ENCODE results near the gene COMMD9. TPM values are rescaled to one million over a fixed set of nuclear protein-coding genes. Genes with fewer than 3 reads are reported as not detected.

The COMMD9 gene
- total and polyA plus RNA-seq, 2 experiments from 2014 or later, result 42.2 to 85.3 TPM

GRCh38 chr11:36264011-36264972 is 24.9 kb downstream of the COMMD9 start:
- no peak overlapping the region for H3K4me3 ChIP-seq
- no peaks in the 10 kb centered on the region for H4K20me1 ChIP-seq (ENCODE audit: insufficient read depth)
- H3K36me3 ChIP-seq (ENCODE audit: low read depth), result no peaks in the 10 kb centered on the region
- no peaks in the 10 kb centered on the region for H3K79me2 ChIP-seq (ENCODE audit: insufficient read depth)
- H3K27ac ChIP-seq, result no peak overlapping the region
- H3K9ac ChIP-seq, result no peak overlapping the region
- H3F3A ChIP-seq (ENCODE audit: insufficient read depth), result no peaks in the 10 kb centered on the region
- no peaks in the 10 kb centered on the region for H3K4me1 ChIP-seq (ENCODE audit: insufficient read depth)
- H3K4me2 ChIP-seq (ENCODE audit: unreplicated experiment), result no peak overlapping the region
- DNase-seq, result no peak
- TF ChIP-seq EZH2phosphoT487 (IDR thresholded peaks at IDR 0.05; ENCODE audit: insufficient read depth, low read depth) (no peak), EZH2 (IDR thresholded peaks at IDR 0.05; ENCODE audit: insufficient read depth, poor library complexity, severe bottlenecking) (no peak)
- no peaks in the 10 kb centered on the region for H3K9me2 ChIP-seq (ENCODE audit: insufficient read depth)
- WGBS, 2 experiments (ENCODE audit: low coverage in 1 of 2, low lambda C conversion rate in 2 of 2, missing lambda C conversion rate in 2 of 2), result 59 to 73% methylated on average over 7 to 9 of the region's 9 CpGs
- H3K9me3 ChIP-seq (ENCODE audit: low read depth), result no peaks in the 10 kb centered on the region
- in situ Hi-C loops (cut with MboI), result loop anchor here (5.0 to 10.0 kb wide), 2 partner anchors 439 to 647 kb away; partner anchors contain the start of gene FJX1
- H2AFZ ChIP-seq, result no peak overlapping the region
- H3K27me3 ChIP-seq (replicated peaks; ENCODE audit: insufficient read depth), result peaks cover 25% of the 10 kb centered on the region

- H3K27ac ChIP-seq, result no peak overlapping the region
- H3K79me2 ChIP-seq (ENCODE audit: insufficient read depth), result no peaks in the 10 kb centered on the region
- no peak overlapping the region for H3K9ac ChIP-seq
- no peak overlapping the region for H3K4me3 ChIP-seq
- no peaks in the 10 kb centered on the region for H4K20me1 ChIP-seq (ENCODE audit: insufficient read depth)
- no peak for TF ChIP-seq EZH2phosphoT487 (IDR thresholded peaks at IDR 0.05; ENCODE audit: insufficient read depth, low read depth)
- no peak for TF ChIP-seq EZH2 (IDR thresholded peaks at IDR 0.05; ENCODE audit: insufficient read depth, poor library complexity, severe bottlenecking)
- no peaks in the 10 kb centered on the region for H3K9me2 ChIP-seq (ENCODE audit: insufficient read depth)
- no peaks in the 10 kb centered on the region for H3F3A ChIP-seq (ENCODE audit: insufficient read depth)
- no peaks in the 10 kb centered on the region for H3K4me1 ChIP-seq (ENCODE audit: insufficient read depth)
- 80% methylated on average over 4 of the region's 4 CpGs for WGBS, 2 experiments (ENCODE audit: low coverage in 1 of 2, low lambda C conversion rate in 2 of 2, missing lambda C conversion rate in 2 of 2)
- no peak for DNase-seq
- H3K27me3 ChIP-seq (replicated peaks; ENCODE audit: insufficient read depth), result peaks cover 25% of the 10 kb centered on the region
- no peaks in the 10 kb centered on the region for H3K36me3 ChIP-seq (ENCODE audit: low read depth)
- in situ Hi-C loops (cut with MboI), result loop anchor here (5.0 to 10.0 kb wide), 2 partner anchors 436 to 644 kb away; partner anchors contain the start of gene FJX1
- no peaks in the 10 kb centered on the region for H3K9me3 ChIP-seq (ENCODE audit: low read depth)
- H2AFZ ChIP-seq, result no peak overlapping the region
- no peak overlapping the region for H3K4me2 ChIP-seq (ENCODE audit: unreplicated experiment)
These were observed 28.1 kb downstream of the COMMD9 start for GRCh38 chr11:36261094-36261493.

GRCh38 chr11:36258730-36259360 is 30.4 kb downstream of the COMMD9 start:
- H2AFZ ChIP-seq, result no peak overlapping the region
- H3K27ac ChIP-seq, result no peak overlapping the region
- H3K4me1 ChIP-seq (ENCODE audit: insufficient read depth), result peaks cover 7% of the 10 kb centered on the region; the same call in 1 of the 2 replicates
- H3K9me2 ChIP-seq (ENCODE audit: insufficient read depth), result no peaks in the 10 kb centered on the region
- H3K36me3 ChIP-seq (ENCODE audit: low read depth), result no peaks in the 10 kb centered on the region
- no peak overlapping the region for H3K4me3 ChIP-seq
- H3K9ac ChIP-seq, result no peak overlapping the region
- 32 to 33% methylated on average over 11 to 12 of the region's 12 CpGs for WGBS, 2 experiments (ENCODE audit: low coverage in 1 of 2, low lambda C conversion rate in 2 of 2, missing lambda C conversion rate in 2 of 2)
- DNase-seq, result peak; percentile 90
- H3K9me3 ChIP-seq (ENCODE audit: low read depth), result no peaks in the 10 kb centered on the region
- TF ChIP-seq EZH2phosphoT487 (IDR thresholded peaks at IDR 0.05; ENCODE audit: insufficient read depth, low read depth) (no peak), EZH2 (IDR thresholded peaks at IDR 0.05; ENCODE audit: insufficient read depth, poor library complexity, severe bottlenecking) (no peak)
- no peaks in the 10 kb centered on the region for H3K79me2 ChIP-seq (ENCODE audit: insufficient read depth)
- no peaks in the 10 kb centered on the region for H3F3A ChIP-seq (ENCODE audit: insufficient read depth)
- in situ Hi-C loops (cut with MboI), result loop anchor here (10.0 kb wide), 1 partner anchor 224 kb away; no protein-coding TSS in a partner anchor
- H3K27me3 ChIP-seq (replicated peaks; ENCODE audit: insufficient read depth), result peaks cover 30% of the 10 kb centered on the region
- no peak overlapping the region for H3K4me2 ChIP-seq (ENCODE audit: unreplicated experiment)
- H4K20me1 ChIP-seq (ENCODE audit: insufficient read depth), result no peaks in the 10 kb centered on the region

- Histone ChIP-seq H3K9me3 (ENCODE audit: low read depth) (no peaks in the 10 kb centered on the region), H3K36me3 (ENCODE audit: low read depth) (no peaks in the 10 kb centered on the region), H3K4me1 (ENCODE audit: insufficient read depth) (peaks cover 7% of the 10 kb centered on the region; the same call in 1 of the 2 replicates), H3K27ac (no peak overlapping the region), H3K4me3 (no peak overlapping the region), H3F3A (ENCODE audit: insufficient read depth) (no peaks in the 10 kb centered on the region), H3K9ac (no peak overlapping the region), H3K27me3 (replicated peaks; ENCODE audit: insufficient read depth) (peaks cover 23% of the 10 kb centered on the region), H3K9me2 (ENCODE audit: insufficient read depth) (no peaks in the 10 kb centered on the region), H4K20me1 (ENCODE audit: insufficient read depth) (no peaks in the 10 kb centered on the region), H3K4me2 (ENCODE audit: unreplicated experiment) (no peak overlapping the region), H2AFZ (no peak overlapping the region), H3K79me2 (ENCODE audit: insufficient read depth) (no peaks in the 10 kb centered on the region)
- TF ChIP-seq EZH2phosphoT487 (IDR thresholded peaks at IDR 0.05; ENCODE audit: insufficient read depth, low read depth), result no peak
- no peak for TF ChIP-seq EZH2 (IDR thresholded peaks at IDR 0.05; ENCODE audit: insufficient read depth, poor library complexity, severe bottlenecking)
- in situ Hi-C loops (cut with MboI), result loop anchor here (10.0 kb wide), 1 partner anchor 223 kb away; no protein-coding TSS in a partner anchor
- 61 to 82% methylated on average over 4 to 5 of the region's 5 CpGs for WGBS, 2 experiments (ENCODE audit: low coverage in 1 of 2, low lambda C conversion rate in 2 of 2, missing lambda C conversion rate in 2 of 2)
- no peak for DNase-seq
These were observed 31.9 kb downstream of the COMMD9 start for GRCh38 chr11:36257351-36257750.

Measured in GM23248 (cell line).